K562 (cell line): Measurements from ENCODE around the gene TECPR2. TPM values are rescaled to one million over a fixed set of nuclear protein-coding genes. Genes with fewer than 3 reads are reported as not detected.

Source experiments
- ATF1 ChIP-seq, 2 experiments: fragments of 450-650 bp in 1 of 2; IDR thresholded peaks; 2 replicates each; pipeline ENCODE4 v1.6.1; 2016; ENCODE audit warnings: missing compliant biosample characterization in 1 of 2, missing genetic modification characterization in 1 of 2
- GATA2 ChIP-seq: sonication (generic); formaldehyde crosslinking; IDR thresholded peaks from 2 replicates; pipeline ENCODE4 v1.4.0; 2020; ENCODE audit warnings: mild to moderate bottlenecking, missing genetic modification reagents
- HMGN3 ChIP-seq: IDR thresholded peaks from 2 replicates; pipeline ENCODE4 v1.6.1; 2011; ENCODE audit warnings: borderline replicate concordance, low read depth, mild to moderate bottlenecking, mixed read lengths, low read length; ENCODE audit not compliant: insufficient read length; ENCODE audit errors: extremely low read depth
- LEF1 ChIP-seq: fragments of 450-650 bp; IDR thresholded peaks from 2 replicates; pipeline ENCODE4 v1.6.1; 2016; ENCODE audit warnings: mild to moderate bottlenecking
- NFE2 ChIP-seq: IDR thresholded peaks from 2 replicates; pipeline ENCODE4 v1.6.1; 2014; ENCODE audit warnings: antibody characterized with exemption, low read depth
- polyA plus RNA-seq, 8 experiments: library from polyadenylated mRNA; depleted of rRNA in 4 of 8; stranded (reverse) in 5 of 8; unstranded in 3 of 8; fragments of >200 nt; fragmentation: Nextera tagmentation in 2 of 8; fragmentation: Illumina TruSeq in 1 of 8; extraction: Ambion mirVana in 2 of 8; extraction: Trizol in 1 of 8; gene quantifications; 2 replicates each; pipeline versions ENCODE4 v1.2.1 to v1.2.3, GENCODE V29; 2011 to 2014; ENCODE audit warnings: inconsistent platforms in 1 of 8, missing spikeins in 1 of 8
- total RNA-seq, 7 experiments: library from RNA; depleted of rRNA in 6 of 7; stranded (reverse); fragments of >200 nt in 6 of 7; fragmentation: Illumina TruSeq in 2 of 7; extraction: Trizol in 2 of 7; gene quantifications; 2 replicates each; pipeline versions ENCODE4 v1.2.1 to v1.2.3, GENCODE V29; 2011 to 2021; ENCODE audit warnings: low replicate concordance in 1 of 7
- TF ChIP-seq, protein P1 (sequence below): fragments of 450-650 bp; IDR thresholded peaks from 2 replicates; pipeline ENCODE4 v1.6.1; 2016; ENCODE audit warnings: mild to moderate bottlenecking, moderate library complexity
- TF ChIP-seq, protein P2 (sequence below), 3 experiments: fragments of 200-800 bp in 1 of 3; fragments of 250-450 bp in 1 of 3; fragments of 450-650 bp in 1 of 3; sonication (Bioruptor Pico) in 1 of 3; sonication (Bioruptor generic) in 1 of 3; formaldehyde crosslinking in 1 of 3; IDR thresholded peaks; 2 replicates each; pipeline versions ENCODE4 v1.6.1 to v1.8.0; 2016 to 2022; ENCODE audit warnings: mild to moderate bottlenecking in 2 of 3, missing genetic modification characterization in 2 of 3, missing compliant biosample characterization in 1 of 3, moderate library complexity in 1 of 3
- TF ChIP-seq, protein P3 (sequence below): sonication (generic); formaldehyde crosslinking; IDR thresholded peaks from 2 replicates; pipeline ENCODE4 v1.8.0; 2022; ENCODE audit warnings: missing genetic modification reagents, mild to moderate bottlenecking, moderate library complexity, borderline replicate concordance

TECPR2 gene
- total and polyA plus RNA-seq, 9 of the 15 experiments (the other 6 are each of a cell fraction or from before 2014, with no cell fraction given), result 0.04 to 3.0 (median 0.83) TPM

DNA sequence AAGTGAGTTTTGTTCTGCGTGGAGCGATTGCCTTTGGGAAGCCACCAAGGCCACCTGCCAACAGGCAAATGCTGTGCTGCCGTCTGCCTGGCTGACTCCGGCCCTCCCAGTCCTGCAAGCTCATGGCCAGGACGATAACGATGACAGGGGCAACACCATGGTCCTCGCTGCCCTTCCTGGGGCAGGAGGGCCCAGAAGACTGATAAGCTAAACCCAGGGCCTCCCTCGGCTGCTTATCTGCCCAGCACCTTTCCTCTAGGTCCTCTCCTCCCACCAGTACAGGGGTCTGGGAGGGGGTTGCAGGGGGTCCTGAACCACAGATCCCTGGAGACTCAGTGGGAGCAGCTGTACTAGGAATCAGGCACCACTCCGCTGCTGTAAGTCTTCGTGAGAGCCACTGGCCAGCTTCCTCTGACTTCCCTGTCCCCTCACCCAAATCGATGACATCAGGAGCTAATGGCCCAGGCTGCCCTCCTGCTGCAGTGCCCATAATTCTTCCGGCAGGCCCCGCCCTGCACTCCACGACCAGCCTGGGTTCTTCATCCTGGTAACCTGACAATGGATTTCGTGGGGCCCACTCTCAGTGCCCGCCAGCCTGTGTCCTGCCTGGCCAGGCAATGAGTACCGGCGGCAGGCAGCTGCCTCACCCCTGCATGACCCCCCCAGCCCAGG lies 141.7 kb downstream of the TECPR2 start (continued):
- TF ChIP-seq, protein P1, sequence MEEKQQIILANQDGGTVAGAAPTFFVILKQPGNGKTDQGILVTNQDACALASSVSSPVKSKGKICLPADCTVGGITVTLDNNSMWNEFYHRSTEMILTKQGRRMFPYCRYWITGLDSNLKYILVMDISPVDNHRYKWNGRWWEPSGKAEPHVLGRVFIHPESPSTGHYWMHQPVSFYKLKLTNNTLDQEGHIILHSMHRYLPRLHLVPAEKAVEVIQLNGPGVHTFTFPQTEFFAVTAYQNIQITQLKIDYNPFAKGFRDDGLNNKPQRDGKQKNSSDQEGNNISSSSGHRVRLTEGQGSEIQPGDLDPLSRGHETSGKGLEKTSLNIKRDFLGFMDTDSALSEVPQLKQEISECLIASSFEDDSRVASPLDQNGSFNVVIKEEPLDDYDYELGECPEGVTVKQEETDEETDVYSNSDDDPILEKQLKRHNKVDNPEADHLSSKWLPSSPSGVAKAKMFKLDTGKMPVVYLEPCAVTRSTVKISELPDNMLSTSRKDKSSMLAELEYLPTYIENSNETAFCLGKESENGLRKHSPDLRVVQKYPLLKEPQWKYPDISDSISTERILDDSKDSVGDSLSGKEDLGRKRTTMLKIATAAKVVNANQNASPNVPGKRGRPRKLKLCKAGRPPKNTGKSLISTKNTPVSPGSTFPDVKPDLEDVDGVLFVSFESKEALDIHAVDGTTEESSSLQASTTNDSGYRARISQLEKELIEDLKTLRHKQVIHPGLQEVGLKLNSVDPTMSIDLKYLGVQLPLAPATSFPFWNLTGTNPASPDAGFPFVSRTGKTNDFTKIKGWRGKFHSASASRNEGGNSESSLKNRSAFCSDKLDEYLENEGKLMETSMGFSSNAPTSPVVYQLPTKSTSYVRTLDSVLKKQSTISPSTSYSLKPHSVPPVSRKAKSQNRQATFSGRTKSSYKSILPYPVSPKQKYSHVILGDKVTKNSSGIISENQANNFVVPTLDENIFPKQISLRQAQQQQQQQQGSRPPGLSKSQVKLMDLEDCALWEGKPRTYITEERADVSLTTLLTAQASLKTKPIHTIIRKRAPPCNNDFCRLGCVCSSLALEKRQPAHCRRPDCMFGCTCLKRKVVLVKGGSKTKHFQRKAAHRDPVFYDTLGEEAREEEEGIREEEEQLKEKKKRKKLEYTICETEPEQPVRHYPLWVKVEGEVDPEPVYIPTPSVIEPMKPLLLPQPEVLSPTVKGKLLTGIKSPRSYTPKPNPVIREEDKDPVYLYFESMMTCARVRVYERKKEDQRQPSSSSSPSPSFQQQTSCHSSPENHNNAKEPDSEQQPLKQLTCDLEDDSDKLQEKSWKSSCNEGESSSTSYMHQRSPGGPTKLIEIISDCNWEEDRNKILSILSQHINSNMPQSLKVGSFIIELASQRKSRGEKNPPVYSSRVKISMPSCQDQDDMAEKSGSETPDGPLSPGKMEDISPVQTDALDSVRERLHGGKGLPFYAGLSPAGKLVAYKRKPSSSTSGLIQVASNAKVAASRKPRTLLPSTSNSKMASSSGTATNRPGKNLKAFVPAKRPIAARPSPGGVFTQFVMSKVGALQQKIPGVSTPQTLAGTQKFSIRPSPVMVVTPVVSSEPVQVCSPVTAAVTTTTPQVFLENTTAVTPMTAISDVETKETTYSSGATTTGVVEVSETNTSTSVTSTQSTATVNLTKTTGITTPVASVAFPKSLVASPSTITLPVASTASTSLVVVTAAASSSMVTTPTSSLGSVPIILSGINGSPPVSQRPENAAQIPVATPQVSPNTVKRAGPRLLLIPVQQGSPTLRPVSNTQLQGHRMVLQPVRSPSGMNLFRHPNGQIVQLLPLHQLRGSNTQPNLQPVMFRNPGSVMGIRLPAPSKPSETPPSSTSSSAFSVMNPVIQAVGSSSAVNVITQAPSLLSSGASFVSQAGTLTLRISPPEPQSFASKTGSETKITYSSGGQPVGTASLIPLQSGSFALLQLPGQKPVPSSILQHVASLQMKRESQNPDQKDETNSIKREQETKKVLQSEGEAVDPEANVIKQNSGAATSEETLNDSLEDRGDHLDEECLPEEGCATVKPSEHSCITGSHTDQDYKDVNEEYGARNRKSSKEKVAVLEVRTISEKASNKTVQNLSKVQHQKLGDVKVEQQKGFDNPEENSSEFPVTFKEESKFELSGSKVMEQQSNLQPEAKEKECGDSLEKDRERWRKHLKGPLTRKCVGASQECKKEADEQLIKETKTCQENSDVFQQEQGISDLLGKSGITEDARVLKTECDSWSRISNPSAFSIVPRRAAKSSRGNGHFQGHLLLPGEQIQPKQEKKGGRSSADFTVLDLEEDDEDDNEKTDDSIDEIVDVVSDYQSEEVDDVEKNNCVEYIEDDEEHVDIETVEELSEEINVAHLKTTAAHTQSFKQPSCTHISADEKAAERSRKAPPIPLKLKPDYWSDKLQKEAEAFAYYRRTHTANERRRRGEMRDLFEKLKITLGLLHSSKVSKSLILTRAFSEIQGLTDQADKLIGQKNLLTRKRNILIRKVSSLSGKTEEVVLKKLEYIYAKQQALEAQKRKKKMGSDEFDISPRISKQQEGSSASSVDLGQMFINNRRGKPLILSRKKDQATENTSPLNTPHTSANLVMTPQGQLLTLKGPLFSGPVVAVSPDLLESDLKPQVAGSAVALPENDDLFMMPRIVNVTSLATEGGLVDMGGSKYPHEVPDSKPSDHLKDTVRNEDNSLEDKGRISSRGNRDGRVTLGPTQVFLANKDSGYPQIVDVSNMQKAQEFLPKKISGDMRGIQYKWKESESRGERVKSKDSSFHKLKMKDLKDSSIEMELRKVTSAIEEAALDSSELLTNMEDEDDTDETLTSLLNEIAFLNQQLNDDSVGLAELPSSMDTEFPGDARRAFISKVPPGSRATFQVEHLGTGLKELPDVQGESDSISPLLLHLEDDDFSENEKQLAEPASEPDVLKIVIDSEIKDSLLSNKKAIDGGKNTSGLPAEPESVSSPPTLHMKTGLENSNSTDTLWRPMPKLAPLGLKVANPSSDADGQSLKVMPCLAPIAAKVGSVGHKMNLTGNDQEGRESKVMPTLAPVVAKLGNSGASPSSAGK, result peak; percentile 45; the same call in 1 of the 2 replicates
- TF ChIP-seq NFE2, result peak; percentile 48; the same call in 1 of the 2 replicates
- TF ChIP-seq, protein P2, sequence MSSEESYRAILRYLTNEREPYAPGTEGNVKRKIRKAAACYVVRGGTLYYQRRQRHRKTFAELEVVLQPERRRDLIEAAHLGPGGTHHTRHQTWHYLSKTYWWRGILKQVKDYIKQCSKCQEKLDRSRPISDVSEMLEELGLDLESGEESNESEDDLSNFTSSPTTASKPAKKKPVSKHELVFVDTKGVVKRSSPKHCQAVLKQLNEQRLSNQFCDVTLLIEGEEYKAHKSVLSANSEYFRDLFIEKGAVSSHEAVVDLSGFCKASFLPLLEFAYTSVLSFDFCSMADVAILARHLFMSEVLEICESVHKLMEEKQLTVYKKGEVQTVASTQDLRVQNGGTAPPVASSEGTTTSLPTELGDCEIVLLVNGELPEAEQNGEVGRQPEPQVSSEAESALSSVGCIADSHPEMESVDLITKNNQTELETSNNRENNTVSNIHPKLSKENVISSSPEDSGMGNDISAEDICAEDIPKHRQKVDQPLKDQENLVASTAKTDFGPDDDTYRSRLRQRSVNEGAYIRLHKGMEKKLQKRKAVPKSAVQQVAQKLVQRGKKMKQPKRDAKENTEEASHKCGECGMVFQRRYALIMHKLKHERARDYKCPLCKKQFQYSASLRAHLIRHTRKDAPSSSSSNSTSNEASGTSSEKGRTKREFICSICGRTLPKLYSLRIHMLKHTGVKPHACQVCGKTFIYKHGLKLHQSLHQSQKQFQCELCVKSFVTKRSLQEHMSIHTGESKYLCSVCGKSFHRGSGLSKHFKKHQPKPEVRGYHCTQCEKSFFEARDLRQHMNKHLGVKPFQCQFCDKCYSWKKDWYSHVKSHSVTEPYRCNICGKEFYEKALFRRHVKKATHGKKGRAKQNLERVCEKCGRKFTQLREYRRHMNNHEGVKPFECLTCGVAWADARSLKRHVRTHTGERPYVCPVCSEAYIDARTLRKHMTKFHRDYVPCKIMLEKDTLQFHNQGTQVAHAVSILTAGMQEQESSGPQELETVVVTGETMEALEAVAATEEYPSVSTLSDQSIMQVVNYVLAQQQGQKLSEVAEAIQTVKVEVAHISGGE (CRISPR knock-in tag; IDR thresholded peaks at IDR 0.05), result peak in 1 of 3 experiments; percentile 68; a peak in 2 of 6 replicates
- TF ChIP-seq ATF1 (CRISPR knock-in tag; IDR thresholded peaks at IDR 0.05), result no peak
- 0 out of 2 replicates have a peak, but pooled peaks have one; percentile 22 for TF ChIP-seq ATF1 (tag; IDR thresholded peaks at IDR 0.05)
- TF ChIP-seq, protein P3, sequence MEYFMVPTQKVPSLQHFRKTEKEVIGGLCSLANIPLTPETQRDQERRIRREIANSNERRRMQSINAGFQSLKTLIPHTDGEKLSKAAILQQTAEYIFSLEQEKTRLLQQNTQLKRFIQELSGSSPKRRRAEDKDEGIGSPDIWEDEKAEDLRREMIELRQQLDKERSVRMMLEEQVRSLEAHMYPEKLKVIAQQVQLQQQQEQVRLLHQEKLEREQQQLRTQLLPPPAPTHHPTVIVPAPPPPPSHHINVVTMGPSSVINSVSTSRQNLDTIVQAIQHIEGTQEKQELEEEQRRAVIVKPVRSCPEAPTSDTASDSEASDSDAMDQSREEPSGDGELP (CRISPR knock-in tag), result peak; percentile 43; the same call in 1 of the 2 replicates
- TF ChIP-seq GATA2 (CRISPR knock-in tag), result peak; percentile 54
- peak; percentile 55; the same call in 1 of the 2 replicates for TF ChIP-seq LEF1
- peak; percentile 84 for TF ChIP-seq HMGN3
